ENCODE data around the gene XRN2.

DNA sequence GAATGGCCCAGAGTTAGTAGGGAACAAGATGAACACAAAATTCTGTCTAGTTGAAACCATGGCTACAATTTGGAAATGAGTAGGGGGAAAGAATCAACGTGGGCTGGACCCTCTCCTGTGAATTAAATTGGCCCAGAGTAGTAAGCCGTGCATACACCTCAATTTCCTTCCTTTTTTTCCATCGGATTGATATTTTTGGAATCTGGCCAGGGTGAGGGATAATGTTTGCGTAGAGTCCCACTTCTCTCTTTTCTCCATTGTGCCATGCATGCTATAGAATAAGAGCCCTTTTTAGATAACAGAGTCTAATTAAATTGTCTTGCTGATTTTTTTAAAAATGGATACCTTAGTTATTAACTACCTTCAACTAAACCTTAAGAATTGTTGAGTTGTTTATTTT, 35.2 kb downstream of the XRN2 start:
- no peak for TF ChIP-seq RAD21 (CRISPR knock-in tag; IDR thresholded peaks at IDR 0.05)
- no peak for TF ChIP-seq MEF2D (CRISPR knock-in tag; IDR thresholded peaks at IDR 0.05)
- TF ChIP-seq PRPF4 (IDR thresholded peaks at IDR 0.05; ENCODE audit: low read depth, low read length, poor library complexity, severe bottlenecking), result no peak
- no peak for TF ChIP-seq MAZ (IDR thresholded peaks at IDR 0.05; ENCODE audit: borderline replicate concordance, low read depth, low read length)
- TF ChIP-seq MAZ (CRISPR knock-in tag; IDR thresholded peaks at IDR 0.05; ENCODE audit: low read depth), result no peak
- TF ChIP-seq ZSCAN29 (CRISPR knock-in tag; conservative IDR thresholded peaks at IDR 0.05), result no peak
- TF ChIP-seq NCOR1 (IDR thresholded peaks at IDR 0.05; ENCODE audit: borderline replicate concordance, low read length), result no peak
- TF ChIP-seq RFX5 (IDR thresholded peaks at IDR 0.05; ENCODE audit: low read depth, low read length), result no peak
- no peak for TF ChIP-seq NRL (CRISPR knock-in tag; IDR thresholded peaks at IDR 0.05; ENCODE audit: borderline replicate concordance)
- TF ChIP-seq SMC3 (IDR thresholded peaks at IDR 0.05; ENCODE audit: low read length), result no peak

Data from HepG2 (cell line).